Lung (tissue), 16 donors: ENCODE results near the gene XAF1. TPM values are rescaled to one million over a fixed set of nuclear protein-coding genes. Genes with fewer than 3 reads are reported as not detected.

Source experiments
- ATAC-seq: fragments of 200-7000 bp; cut with Tn5 transposase; one replicate; pipeline ENCODE4 v1.9.1; 2020; ENCODE audit warnings: moderate number of reproducible peaks; ENCODE audit not compliant: insufficient read depth, low FRiP score
- DNase-seq, 3 donors: peaks; one replicate each; pipeline ENCODE4 v3.0.0-alpha.2; 2013 to 2017
- H3K27ac ChIP-seq, 2 donors: one replicate each; pipeline ENCODE4 v1.5.1; 2013; ENCODE audit warnings: mild to moderate bottlenecking in 2 of 2, moderate library complexity in 2 of 2, control low read depth in 1 of 2, inconsistent platforms in 1 of 2, low read depth in 1 of 2, low read length in 1 of 2
- H3K27me3 ChIP-seq, 3 donors: one replicate each; pipeline ENCODE4 v1.5.1; 2013; ENCODE audit warnings: low read length in 2 of 3; ENCODE audit not compliant: control insufficient read depth in 3 of 3, insufficient read depth in 3 of 3
- H3K36me3 ChIP-seq, 4 donors: one replicate each; pipeline ENCODE4 v1.5.1; 2013; ENCODE audit warnings: low read length in 4 of 4, mild to moderate bottlenecking in 1 of 4, moderate library complexity in 1 of 4; ENCODE audit not compliant: control insufficient read depth in 4 of 4, insufficient read depth in 4 of 4
- H3K4me1 ChIP-seq, 5 donors: one replicate each; pipeline ENCODE4 v1.5.1; 2013; ENCODE audit warnings: low read length in 5 of 5, mild to moderate bottlenecking in 2 of 5, moderate library complexity in 1 of 5; ENCODE audit not compliant: control insufficient read depth in 5 of 5, insufficient read depth in 5 of 5
- H3K4me3 ChIP-seq: one replicate; pipeline ENCODE4 v1.5.1; 2013; ENCODE audit warnings: mild to moderate bottlenecking, control low read depth, moderate library complexity
- H3K9ac ChIP-seq, 2 donors: one replicate each; pipeline ENCODE4 v1.5.1; 2013; ENCODE audit warnings: low read length in 2 of 2, control low read depth in 1 of 2; ENCODE audit not compliant: insufficient read depth in 1 of 2
- H3K9me3 ChIP-seq, 4 donors: one replicate each; pipeline ENCODE4 v1.5.1; 2013; ENCODE audit warnings: low read length in 3 of 4, mild to moderate bottlenecking in 1 of 4, moderate library complexity in 1 of 4; ENCODE audit not compliant: control insufficient read depth in 4 of 4, insufficient read depth in 3 of 4
- WGBS, 2 donors: extraction: QIAGEN DNeasy Blood & Tissue Kit; methylation state at CpG; one replicate each; pipeline ENCODE4 v1.1.7; 2013; 5-methylcytosine and 5-hydroxymethylcytosine counted together
- long read RNA-seq, 5 donors: transcript quantifications; one replicate each; lab custom pipeline, GENCODE V29; 2026
- polyA plus RNA-seq, 2 donors: library from polyadenylated mRNA; stranded (reverse); fragments of 200-250 nt; gene quantifications; one replicate each; pipeline ENCODE4 v1.2.1, GENCODE V29; 2013
- total RNA-seq, 2 donors: library from RNA; depleted of rRNA in 1 of 2; stranded (reverse); fragments of >200 nt in 1 of 2; gene quantifications; one replicate each; pipeline ENCODE4 v1.2.1, GENCODE V29; 2014 to 2021
- TF ChIP-seq, protein P1 (sequence below): IDR thresholded peaks from 2 replicates; pipeline ENCODE4 v1.5.1; 2012; ENCODE audit warnings: mild to moderate bottlenecking; ENCODE audit errors: control extremely low read depth, extremely low read depth
- donor health status: control.
- donor health status: control.
- donor health status: Bipolar disorder and iron deficiency.
- donor health status: healthy.
- donor health status: DM: yes; HTN: yes; CAD: no.

The XAF1 gene
- total RNA-seq = 10 to 100 TPM; 30.3 to 38.3 TPM
- polyA plus RNA-seq = 10 to 100 TPM; 25.3 to 33.2 TPM
- long read RNA-seq, donor 1, partial matches to known transcripts = 0 of 1 reads
- long read RNA-seq, donor 1, other reads (novel, unspliced or antisense) = 0 of 1 reads
- long read RNA-seq, donor 2, partial matches to known transcripts = 0 of 1 reads
- long read RNA-seq, donor 2, other reads (novel, unspliced or antisense) = 0 of 1 reads
- long read RNA-seq, donor 3, partial matches to known transcripts = 0 of 1 reads
- long read RNA-seq, donor 3, other reads (novel, unspliced or antisense) = 0 of 1 reads
- long read RNA-seq, donor 4 = 0 reads
- long read RNA-seq, donor 5, partial matches to known transcripts = 14 of 14 reads
- long read RNA-seq, donor 5, other reads (novel, unspliced or antisense) = 0 of 14 reads

DNA sequence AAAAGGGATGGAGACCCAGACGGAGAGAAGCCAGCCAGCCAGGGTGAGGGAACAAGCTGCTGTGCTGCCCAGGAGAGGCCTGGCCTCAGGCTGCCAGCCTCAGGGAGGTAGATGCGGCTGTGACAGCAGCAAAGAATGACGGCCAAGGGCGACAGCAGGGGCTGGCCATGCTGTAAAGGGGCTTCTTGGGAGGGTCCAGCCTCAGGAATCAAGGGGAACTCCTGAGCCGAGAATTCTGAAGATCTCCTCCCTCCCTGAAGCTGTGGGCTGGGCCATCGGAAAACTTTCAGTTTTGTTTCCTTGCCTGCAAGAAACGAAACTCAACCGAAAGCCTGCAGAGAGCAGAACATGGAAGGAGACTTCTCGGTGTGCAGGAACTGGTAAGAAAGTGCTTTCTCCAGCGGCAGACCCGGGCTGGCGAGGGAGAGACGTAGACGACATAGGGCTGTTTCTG, at the start of gene XAF1:
Gene XAF1 (plus strand): TSS at position 316 of the 454 bp plus-strand sequence. CDS start 33 bp downstream, at position 349.
- Histone ChIP-seq H3K9ac (peak within 1 kb of the TSS; percentile 44 to 51), H3K4me3 (peak within 1 kb of the TSS; percentile 67), H3K36me3 (peaks cover 0 to 10% (median 4%) of the 10 kb centered on the region in 4 donors), H3K27ac (peak within 1 kb of the TSS; percentile 85 to 97), H3K9me3 (no peaks in the 10 kb centered on the region), H3K27me3 (no peaks in the 10 kb centered on the region), H3K4me1 (peaks cover 0 to 36% (median 6%) of the 10 kb centered on the region in 5 donors)
- TF ChIP-seq, protein P1, sequence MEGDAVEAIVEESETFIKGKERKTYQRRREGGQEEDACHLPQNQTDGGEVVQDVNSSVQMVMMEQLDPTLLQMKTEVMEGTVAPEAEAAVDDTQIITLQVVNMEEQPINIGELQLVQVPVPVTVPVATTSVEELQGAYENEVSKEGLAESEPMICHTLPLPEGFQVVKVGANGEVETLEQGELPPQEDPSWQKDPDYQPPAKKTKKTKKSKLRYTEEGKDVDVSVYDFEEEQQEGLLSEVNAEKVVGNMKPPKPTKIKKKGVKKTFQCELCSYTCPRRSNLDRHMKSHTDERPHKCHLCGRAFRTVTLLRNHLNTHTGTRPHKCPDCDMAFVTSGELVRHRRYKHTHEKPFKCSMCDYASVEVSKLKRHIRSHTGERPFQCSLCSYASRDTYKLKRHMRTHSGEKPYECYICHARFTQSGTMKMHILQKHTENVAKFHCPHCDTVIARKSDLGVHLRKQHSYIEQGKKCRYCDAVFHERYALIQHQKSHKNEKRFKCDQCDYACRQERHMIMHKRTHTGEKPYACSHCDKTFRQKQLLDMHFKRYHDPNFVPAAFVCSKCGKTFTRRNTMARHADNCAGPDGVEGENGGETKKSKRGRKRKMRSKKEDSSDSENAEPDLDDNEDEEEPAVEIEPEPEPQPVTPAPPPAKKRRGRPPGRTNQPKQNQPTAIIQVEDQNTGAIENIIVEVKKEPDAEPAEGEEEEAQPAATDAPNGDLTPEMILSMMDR = no peak
- WGBS, 2 donors = 3 to 7% methylated on average over 14 of the region's 14 CpGs
- DNase-seq (peak; percentile 28 to 67 (median 60)), ATAC-seq (peak; percentile 29)

DNA sequence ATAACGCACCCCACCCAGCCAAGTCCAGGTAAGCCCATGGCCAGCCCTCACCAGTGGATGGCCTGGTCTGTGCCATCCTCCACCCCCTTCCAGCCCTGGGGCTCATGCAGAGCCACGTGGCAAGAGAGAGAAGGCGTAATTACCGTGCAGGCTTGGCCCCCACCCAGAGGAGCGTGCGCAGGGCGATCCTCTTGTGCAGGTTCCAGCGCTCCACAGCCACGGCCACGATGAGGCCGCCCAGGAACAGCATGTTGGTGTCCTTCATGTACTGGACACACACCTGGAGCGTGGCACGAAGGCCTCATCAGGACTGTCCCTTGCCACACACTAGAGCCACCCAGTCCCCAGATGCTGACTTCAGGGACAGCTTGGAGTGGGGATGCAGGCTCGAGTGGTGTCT, 49.3 kb upstream of the XAF1 start:
- WGBS, 2 donors = 85 to 91% methylated on average over 14 of the region's 14 CpGs
- H3K4me3 ChIP-seq = no peak overlapping the region
- DNase-seq (no peak), ATAC-seq (no peak)
- TF ChIP-seq, protein P1 = no peak
- peaks cover 0 to 4% (median 0%) of the 10 kb centered on the region in 4 donors for H3K9me3 ChIP-seq
- H3K36me3 ChIP-seq = no peaks in the 10 kb centered on the region
- H3K27me3 ChIP-seq = peaks cover 0 to 11% (median 3%) of the 10 kb centered on the region in 3 donors
- H3K4me1 ChIP-seq = peaks cover 0 to 4% (median 0%) of the 10 kb centered on the region in 5 donors
- no peak overlapping the region for H3K27ac ChIP-seq
- no peak overlapping the region for H3K9ac ChIP-seq

DNA sequence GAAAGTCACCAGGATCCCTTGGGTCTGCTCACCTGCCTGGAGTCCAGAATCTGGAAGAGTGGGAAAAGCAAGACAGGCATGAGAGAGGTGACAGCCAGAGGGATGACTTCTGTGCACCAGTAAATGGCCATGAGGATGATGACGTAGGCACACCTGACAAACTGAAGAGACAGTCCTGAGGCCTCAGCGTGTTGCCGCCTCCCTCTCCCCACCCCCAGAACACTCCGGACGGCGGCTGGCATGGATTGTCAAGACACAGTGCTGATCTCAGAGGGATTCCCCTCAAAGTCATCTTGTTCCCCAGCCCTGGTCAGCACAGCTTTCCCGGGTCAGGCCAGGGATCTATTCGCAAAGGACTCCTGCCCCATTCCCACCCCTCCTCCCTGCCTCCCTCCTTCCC, 48.9 kb upstream of the XAF1 start:
- ATAC-seq (no peak), DNase-seq (no peak)
- 78 to 79% methylated on average over 8 of the region's 8 CpGs for WGBS, 2 donors
- Histone ChIP-seq H3K9me3 (peaks cover 0 to 4% (median 0%) of the 10 kb centered on the region in 4 donors), H3K27ac (no peak overlapping the region), H3K27me3 (peaks cover 0 to 12% (median 3%) of the 10 kb centered on the region in 3 donors), H3K4me1 (peaks cover 0 to 4% (median 0%) of the 10 kb centered on the region in 5 donors), H3K9ac (no peak overlapping the region), H3K4me3 (no peak overlapping the region), H3K36me3 (no peaks in the 10 kb centered on the region)
- TF ChIP-seq, protein P1 = no peak
